HepG2 (cell line): ENCODE results near the gene PCDHGB1. TPM values are rescaled to one million over a fixed set of nuclear protein-coding genes. Genes with fewer than 3 reads are reported as not detected.

Experiments used
- ATAC-seq: fragments of 200-7000 bp; cut with Tn5 transposase; 3 replicates; pipeline ENCODE4 v1.9.1; 2020; ENCODE audit warnings: mild to moderate bottlenecking, moderate library complexity
- BruUV-seq: library from RNA; stranded (reverse); fragments of 400-500 nt; replicated peaks from 2 replicates; lab custom pipeline; 2021; lab: Mats Ljungman, UMichigan
- CTCF ChIA-PET: fragments of 300-600 bp; formaldehyde crosslinking; extraction: SDS; loops from one replicate; lab custom pipeline; 2021; ENCODE audit warnings: low total read pairs, inconsistent platforms, low intra/inter-chr PET ratio; lab: Yijun Ruan, JAX
- POLR2A ChIA-PET: fragments of 350-600 bp; sonication (Branson Sonifier 250); formaldehyde crosslinking; loops from one replicate; lab custom pipeline; 2020; ENCODE audit warnings: antibody characterized with exemption, inconsistent platforms; lab: Yijun Ruan, JAX
- DNase-seq: peaks from one replicate; pipeline ENCODE4 v3.0.0-alpha.2; 2015; ENCODE audit warnings: low spot score
- FAIRE-seq: peaks from 3 replicates; lab custom pipeline; 2011; peaks lifted over from hg19 to GRCh38; lab: Jason Lieb, UNC
- H2AFZ ChIP-seq: one replicate; pipeline ENCODE4 v1.6.1; 2011; ENCODE audit warnings: low read length, inconsistent platforms
- H3K27ac ChIP-seq: fragments of 300-600 bp; 3 replicates; pipeline ENCODE4 v1.8.0; 2011; ENCODE audit warnings: mixed run types, mild to moderate bottlenecking, mixed read lengths, low read length, inconsistent platforms; ENCODE audit not compliant: insufficient read depth; ENCODE audit errors: extremely low read length
- H3K27me3 ChIP-seq, 2 experiments: fragments of 200-600 bp in 1 of 2; 2 replicates in 1 of 2; 3 replicates in 1 of 2; pipeline versions ENCODE4 v1.6.0 to v1.8.0; 2011; ENCODE audit warnings: low read length in 2 of 2, mild to moderate bottlenecking in 2 of 2, moderate library complexity in 2 of 2, inconsistent platforms in 1 of 2; ENCODE audit not compliant: insufficient read depth in 2 of 2, control insufficient read depth in 1 of 2
- H3K36me3 ChIP-seq, 2 experiments: fragments of 200-600 bp in 1 of 2; replicated peaks in 1 of 2; 2 replicates in 1 of 2; 3 replicates in 1 of 2; pipeline versions ENCODE4 v1.5.1 to v1.8.0; 2011; ENCODE audit warnings: low read length in 2 of 2, inconsistent platforms in 1 of 2; ENCODE audit not compliant: insufficient read depth in 2 of 2, control insufficient read depth in 1 of 2
- H3K4me1 ChIP-seq: 2 replicates; pipeline ENCODE4 v1.5.1; 2012; ENCODE audit warnings: low read length, inconsistent platforms; ENCODE audit not compliant: insufficient read depth
- H3K4me2 ChIP-seq: 2 replicates; pipeline ENCODE4 v1.6.0; 2011; ENCODE audit warnings: low read depth, low read length, inconsistent platforms
- H3K4me3 ChIP-seq, 3 experiments: fragments of 200-600 bp in 1 of 3; sonication (generic), shearing (Covaris generic) in 1 of 3; replicated peaks in 1 of 3; 2 replicates each; pipeline ENCODE4 v1.5.1; 2011 to 2016; ENCODE audit warnings: low read length in 3 of 3, inconsistent platforms in 2 of 3, low read depth in 2 of 3, mild to moderate bottlenecking in 2 of 3, control low read depth in 1 of 3, mixed read lengths in 1 of 3; ENCODE audit not compliant: insufficient read depth in 1 of 3
- H3K79me2 ChIP-seq: one replicate; pipeline ENCODE4 v1.6.1; 2011; ENCODE audit warnings: low read length, inconsistent platforms; ENCODE audit not compliant: insufficient read depth
- H3K9ac ChIP-seq: 2 replicates; pipeline ENCODE4 v1.6.0; 2011; ENCODE audit warnings: mild to moderate bottlenecking, low read depth, low read length, inconsistent platforms; ENCODE audit not compliant: insufficient read depth
- H3K9me3 ChIP-seq: 2 replicates; pipeline ENCODE4 v1.5.1; 2012; ENCODE audit warnings: mild to moderate bottlenecking, low read length
- H4K20me1 ChIP-seq: 2 replicates; pipeline ENCODE4 v1.6.0; 2011; ENCODE audit warnings: inconsistent platforms, mild to moderate bottlenecking, low read length, moderate library complexity; ENCODE audit not compliant: insufficient read depth
- ASH2L ChIP-seq: fragments of 300-600, 200-600 bp; sonication (generic); IDR thresholded peaks from 2 replicates; pipeline ENCODE4 v1.7.0; 2017; ENCODE audit warnings: low read depth, mild to moderate bottlenecking, moderate library complexity, mixed read lengths, low read length; ENCODE audit not compliant: insufficient read length
- JUND ChIP-seq: sonication (generic); formaldehyde crosslinking; IDR thresholded peaks from 2 replicates; pipeline ENCODE4 v1.8.0; 2022; ENCODE audit warnings: mild to moderate bottlenecking, missing genetic modification reagents
- KMT2B ChIP-seq: IDR thresholded peaks from 2 replicates; pipeline ENCODE4 v1.6.1; 2016; ENCODE audit warnings: missing genetic modification reagents, missing compliant biosample characterization
- REPIN1 ChIP-seq: sonication (generic); formaldehyde crosslinking; IDR thresholded peaks from 2 replicates; pipeline ENCODE4 v1.8.0; 2022; ENCODE audit warnings: missing genetic modification reagents, low read depth, mild to moderate bottlenecking, borderline replicate concordance
- STAG1 ChIP-seq: sonication (generic); formaldehyde crosslinking; IDR thresholded peaks from 2 replicates; pipeline ENCODE4 v1.4.0; 2020; ENCODE audit warnings: missing genetic modification reagents
- THYN1 ChIP-seq: sonication (generic); formaldehyde crosslinking; IDR thresholded peaks from 2 replicates; pipeline ENCODE4 v1.8.1; 2023; ENCODE audit warnings: low read depth, mild to moderate bottlenecking, moderate library complexity, missing genetic modification reagents, borderline replicate concordance
- ZNF207 ChIP-seq: fragments of 450-650 bp; IDR thresholded peaks from 2 replicates; pipeline ENCODE4 v1.6.1; 2016; ENCODE audit warnings: antibody characterized with exemption, borderline replicate concordance
- ZNF564 ChIP-seq: sonication (generic); formaldehyde crosslinking; IDR thresholded peaks from 2 replicates; pipeline ENCODE4 v1.8.1; 2023; ENCODE audit warnings: mild to moderate bottlenecking, missing genetic modification reagents
- ZNF569 ChIP-seq: sonication (generic); formaldehyde crosslinking; IDR thresholded peaks from 2 replicates; pipeline ENCODE4 v1.5.0; 2020; ENCODE audit warnings: mild to moderate bottlenecking, missing genetic modification reagents, moderate library complexity, borderline replicate concordance
- ZNF713 ChIP-seq: sonication (generic); formaldehyde crosslinking; IDR thresholded peaks from 2 replicates; pipeline ENCODE4 v1.4.0; 2020; ENCODE audit warnings: mild to moderate bottlenecking, missing genetic modification reagents
- ZNF782 ChIP-seq: sonication (generic); formaldehyde crosslinking; IDR thresholded peaks from 2 replicates; pipeline ENCODE4 v1.4.0; 2020; ENCODE audit warnings: missing genetic modification reagents, mild to moderate bottlenecking, borderline replicate concordance
- WGBS: methylation state at CpG from one replicate; pipeline ENCODE4 v1.1.6; 2017; ENCODE audit warnings: low lambda C conversion rate; 5-methylcytosine and 5-hydroxymethylcytosine counted together
- in situ Hi-C: cut with HindIII; loops from 2 replicates; pipeline ENCODE4 v1.10.0; 2017; ENCODE audit warnings: low pct_unique_long_range_greater_than_20kb; ENCODE audit not compliant: extremely low pct_ligation_motif_present
- intact Hi-C: fragments of 100-400 bp; cut with micrococcal nuclease; formaldehyde crosslinking; loops from one replicate; pipeline ENCODE4 v1.10.0; 2022; ENCODE audit not compliant: unreplicated experiment
- polyA plus RNA-seq, 8 experiments: library from polyadenylated mRNA; depleted of rRNA in 3 of 8; stranded (reverse) in 7 of 8; unstranded in 1 of 8; fragments of >200 nt; fragmentation: Illumina TruSeq in 4 of 8; extraction: Trizol in 4 of 8; gene quantifications; 2 replicates each; pipeline versions ENCODE4 v1.2.1 to v1.2.3, GENCODE V29; 2011 to 2016; ENCODE audit warnings: low read depth in 4 of 8, missing spikeins in 1 of 8, mixed read lengths in 1 of 8; ENCODE audit not compliant: insufficient read depth in 1 of 8
- total RNA-seq, 5 experiments: library from RNA; depleted of rRNA; stranded (reverse); fragments of >200 nt; fragmentation: Illumina TruSeq; extraction: Trizol; gene quantifications; 2 replicates each; pipeline ENCODE4 v1.2.3, GENCODE V29; 2016; ENCODE audit warnings: low read depth in 1 of 5
- TF ChIP-seq, protein P1 (sequence below): sonication (generic); formaldehyde crosslinking; IDR thresholded peaks from 2 replicates; pipeline ENCODE4 v1.8.0; 2022; ENCODE audit warnings: mild to moderate bottlenecking, missing genetic modification reagents, moderate library complexity
- TF ChIP-seq, protein P2 (sequence below): sonication (generic); formaldehyde crosslinking; IDR thresholded peaks from 2 replicates; pipeline ENCODE4 v1.8.0; 2022; ENCODE audit warnings: missing genetic modification reagents, low read depth, mild to moderate bottlenecking, borderline replicate concordance
- TF ChIP-seq, protein P3 (sequence below): IDR thresholded peaks from 2 replicates; pipeline ENCODE4 v1.6.1; 2016; ENCODE audit warnings: low read depth, borderline replicate concordance

Gene PCDHGB1
- total and polyA plus RNA-seq, 2 of the 13 experiments (the other 11 are each of a cell fraction or from before 2014, with no cell fraction given) = 1.0 to 2.6 TPM

DNA sequence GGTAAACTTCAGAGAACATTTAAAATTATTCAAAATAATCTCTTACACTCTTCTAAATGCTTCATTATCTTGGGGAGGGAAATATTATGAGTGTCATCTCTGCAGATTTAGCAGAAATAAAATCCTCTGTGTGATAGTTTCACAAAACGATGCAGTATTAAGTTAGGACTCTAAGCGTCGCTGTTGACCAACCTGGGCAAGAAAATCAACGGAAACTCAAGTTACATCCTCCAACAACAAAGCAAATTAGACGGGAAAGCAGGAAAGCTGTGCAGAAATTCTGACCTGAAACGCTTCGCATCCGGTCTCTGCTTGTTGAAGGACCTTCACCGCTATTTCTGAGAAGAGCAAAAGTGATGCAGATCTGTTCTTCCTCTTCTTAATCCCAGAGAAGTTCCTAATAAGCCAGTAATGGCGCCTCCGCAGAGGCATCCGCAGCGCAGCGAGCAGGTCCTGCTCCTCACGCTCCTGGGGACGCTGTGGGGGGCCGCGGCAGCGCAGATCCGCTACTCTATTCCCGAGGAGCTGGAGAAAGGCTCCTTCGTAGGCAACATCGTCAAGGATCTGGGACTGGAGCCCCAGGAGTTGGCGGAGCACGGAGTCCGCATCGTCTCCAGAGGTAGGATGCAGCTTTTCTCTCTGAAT, 23.9 kb downstream of the PCDHGB1 start, which contains the start of gene PCDHGA6:
Gene PCDHGA6, plus strand, starts transcription at position 219 of the 645 bp plus-strand sequence. Its CDS starts 193 bp downstream, at position 412.
- ATAC-seq = no peak
- H4K20me1 ChIP-seq = no peaks in the 10 kb centered on the region
- peaks cover 53% of the 10 kb centered on the region for H3K9me3 ChIP-seq
- POLR2A ChIA-PET = no interaction called here
- TF ChIP-seq REPIN1 (CRISPR knock-in tag) (no peak), THYN1 (CRISPR knock-in tag) (no peak), STAG1 (CRISPR knock-in tag) (peak; percentile 30; the same call in 1 of the 2 replicates)
- TF ChIP-seq, all 625 proteins: peak for 1
- Histone ChIP-seq H3K4me2 (no peak within 1 kb of the TSS), H3K9ac (no peak within 1 kb of the TSS), H3K27ac (no peak within 1 kb of the TSS), H3K79me2 (no peaks in the 10 kb centered on the region), H3K27me3 (no peaks in the 10 kb centered on the region), H2AFZ (no peak within 1 kb of the TSS), H3K4me1 (no peaks in the 10 kb centered on the region), H3K36me3 (no peaks in the 10 kb centered on the region), H3K4me3 (no peak within 1 kb of the TSS)
- BruUV-seq = no TSS peak
- DNase-seq (no peak), FAIRE-seq (no peak)
- 72% methylated on average over 22 of the region's 27 CpGs for WGBS
- intact Hi-C loops (no loop called here), in situ Hi-C loops (no loop called here)
- CTCF ChIA-PET = no interaction called here

DNA sequence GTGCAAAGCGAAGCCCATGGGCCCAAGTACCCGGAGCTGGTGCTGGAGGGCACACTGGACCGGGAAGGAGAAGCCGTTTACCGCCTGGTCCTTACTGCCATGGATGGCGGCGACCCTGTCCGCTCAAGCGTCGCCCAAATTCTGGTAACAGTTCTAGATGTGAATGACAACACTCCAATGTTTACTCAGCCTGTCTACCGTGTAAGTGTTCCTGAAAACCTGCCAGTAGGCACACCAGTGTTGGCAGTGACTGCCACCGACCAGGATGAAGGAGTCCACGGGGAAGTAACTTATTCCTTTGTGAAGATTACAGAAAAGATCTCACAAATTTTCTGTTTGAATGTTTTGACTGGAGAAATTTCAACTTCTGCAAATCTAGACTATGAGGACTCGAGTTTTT, 24.7 kb downstream of the PCDHGB1 start:
- Histone ChIP-seq H3K4me3 (no peak overlapping the region), H3K27ac (no peak overlapping the region), H3K9me3 (peaks cover 53% of the 10 kb centered on the region), H3K4me1 (no peaks in the 10 kb centered on the region), H3K4me2 (no peak overlapping the region), H3K9ac (no peak overlapping the region), H3K27me3 (no peaks in the 10 kb centered on the region), H2AFZ (no peak overlapping the region), H4K20me1 (no peaks in the 10 kb centered on the region), H3K36me3 (no peaks in the 10 kb centered on the region), H3K79me2 (no peaks in the 10 kb centered on the region)
- DNase-seq (no peak), FAIRE-seq (no peak), ATAC-seq (no peak)
- POLR2A ChIA-PET = no interaction called here
- BruUV-seq = no TSS peak
- intact Hi-C loops = no loop called here
- WGBS = 32% methylated on average over 4 of the region's 14 CpGs
- in situ Hi-C loops = no loop called here
- CTCF ChIA-PET = no interaction called here
- TF ChIP-seq ZNF207 (no peak), ZNF713 (CRISPR knock-in tag) (no peak), ZNF564 (CRISPR knock-in tag) (no peak), ASH2L (no peak), JUND (CRISPR knock-in tag) (no peak), ZNF569 (CRISPR knock-in tag) (no peak), KMT2B (CRISPR knock-in tag) (no peak), ZNF782 (no peak)
- TF ChIP-seq, protein P1, sequence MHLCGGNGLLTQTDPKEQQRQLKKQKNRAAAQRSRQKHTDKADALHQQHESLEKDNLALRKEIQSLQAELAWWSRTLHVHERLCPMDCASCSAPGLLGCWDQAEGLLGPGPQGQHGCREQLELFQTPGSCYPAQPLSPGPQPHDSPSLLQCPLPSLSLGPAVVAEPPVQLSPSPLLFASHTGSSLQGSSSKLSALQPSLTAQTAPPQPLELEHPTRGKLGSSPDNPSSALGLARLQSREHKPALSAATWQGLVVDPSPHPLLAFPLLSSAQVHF = no peak
- TF ChIP-seq, protein P2, sequence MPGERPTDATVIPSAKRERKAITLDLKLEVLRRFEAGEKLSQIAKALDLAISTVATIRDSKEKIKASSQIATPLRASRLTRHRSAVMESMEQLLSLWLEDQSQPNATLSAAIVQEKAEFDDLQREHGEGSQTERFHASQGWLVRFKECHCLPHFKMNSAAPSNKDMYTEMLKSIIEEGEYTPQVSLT (CRISPR knock-in tag) = no peak
- TF ChIP-seq, protein P3, sequence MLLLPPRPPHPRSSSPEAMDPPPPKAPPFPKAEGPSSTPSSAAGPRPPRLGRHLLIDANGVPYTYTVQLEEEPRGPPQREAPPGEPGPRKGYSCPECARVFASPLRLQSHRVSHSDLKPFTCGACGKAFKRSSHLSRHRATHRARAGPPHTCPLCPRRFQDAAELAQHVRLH (CRISPR knock-in tag) = no peak
